ENCODE measurements around the gene LACTBL1. TPM values are rescaled to one million over a fixed set of nuclear protein-coding genes. Genes with fewer than 3 reads are reported as not detected.

The LACTBL1 gene
- total and polyA plus RNA-seq, 2 of the 4 experiments (the other 2 are of a cell fraction), result not detected

DNA sequence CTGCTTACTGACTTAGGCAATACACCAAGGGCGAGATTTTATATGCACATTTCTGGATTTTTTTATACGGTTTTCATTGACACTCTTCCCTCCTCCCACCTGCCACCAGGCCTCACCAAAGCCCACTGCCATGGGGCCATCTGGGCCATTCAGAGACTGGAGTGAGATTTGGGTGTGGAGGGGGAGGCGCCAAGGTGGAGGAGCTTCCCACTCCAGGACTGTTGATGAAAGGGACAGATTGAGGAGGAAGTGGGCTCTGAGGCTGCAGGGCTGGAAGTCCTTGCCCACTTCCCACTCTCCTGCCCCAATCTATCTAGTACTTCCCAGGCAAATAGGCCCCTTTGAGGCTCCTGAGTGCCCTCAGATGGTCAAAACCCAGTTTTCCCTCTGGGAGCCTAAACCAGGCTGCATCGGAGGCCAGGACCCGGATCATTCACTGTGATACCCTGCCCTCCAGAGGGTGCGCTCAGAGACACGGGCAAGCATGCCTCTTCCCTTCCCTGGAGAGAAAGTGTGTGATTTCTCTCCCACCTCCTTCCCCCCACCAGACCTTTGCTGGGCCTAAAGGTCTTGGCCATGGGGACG lies 57.9 kb downstream of the LACTBL1 start:
- Histone ChIP-seq H2BK120ac (ENCODE audit: low read depth, low read length) (no peak overlapping the region), H3K56ac (ENCODE audit: extremely low read depth, insufficient read depth, low read length) (no peak overlapping the region), H3K79me1 (ENCODE audit: low read depth in 1 of 2, low read length in 2 of 2) (no peaks in the 10 kb centered on the region), H3K4ac (ENCODE audit: low read depth, low read length) (no peak overlapping the region), H3K9me3 (ENCODE audit: control insufficient read depth, insufficient read depth, low read length) (no peaks in the 10 kb centered on the region), H2BK20ac (ENCODE audit: low read depth, low read length) (no peak overlapping the region), H3K23ac (ENCODE audit: low read depth, low read length) (no peak overlapping the region), H2BK5ac (ENCODE audit: low read depth, low read length, poor library complexity, severe bottlenecking) (no peak overlapping the region), H3K27me3 (ENCODE audit: control insufficient read depth, insufficient read depth, low read length) (no peaks in the 10 kb centered on the region), H3K27ac (ENCODE audit: insufficient read depth, low read length) (no peak overlapping the region), H3K18ac (ENCODE audit: low read depth, low read length) (no peak overlapping the region), H3K9me1 (ENCODE audit: insufficient read depth, low read length) (0 out of 2 replicates have a peak, but pooled peaks cover 11% of the 10 kb centered on the region), H3K4me2 (ENCODE audit: low read depth, low read length) (no peak overlapping the region), H3K4me1 (ENCODE audit: control insufficient read depth, insufficient read depth, low read length) (peaks cover 2% of the 10 kb centered on the region), H2AK9ac (replicated peaks; ENCODE audit: low read depth, low read length, poor library complexity) (no peak overlapping the region), H4K20me1 (ENCODE audit: insufficient read depth, low read length) (no peaks in the 10 kb centered on the region; the same call in 1 of the 2 replicates), H2BK15ac (ENCODE audit: low read depth, low read length) (no peak overlapping the region), H3K9ac (ENCODE audit: low read depth, low read length) (no peak overlapping the region), H2AFZ (replicated peaks; ENCODE audit: low read length, poor library complexity) (no peak overlapping the region), H3K14ac (replicated peaks; ENCODE audit: low read depth, low read length) (no peak overlapping the region), H4K8ac (ENCODE audit: low read depth in 2 of 2, low read length in 2 of 2) (no peak overlapping the region), H3K36me3 (ENCODE audit: control insufficient read depth, insufficient read depth, low read length) (peaks cover 36% of the 10 kb centered on the region), H2AK5ac (ENCODE audit: low read depth, low read length) (no peak overlapping the region), H4K91ac (ENCODE audit: insufficient read depth, low read depth, low read length) (no peak overlapping the region), H4K5ac (ENCODE audit: low read depth, low read length) (no peak overlapping the region), H3K4me3 (ENCODE audit: insufficient read depth, low read depth, low read length) (no peak overlapping the region)
- in situ Hi-C loops (cut with MboI; ENCODE audit: low sequenced_read_pairs), result no loop called here
- WGBS, 2 experiments (ENCODE audit: extremely low coverage in 2 of 2, insufficient read length in 1 of 2), result no CpG with 5 or more reads among the region's 8 CpGs
- BruUV-seq (replicated peaks), result no TSS peak
- intact Hi-C loops (cut with micrococcal nuclease), result no loop called here
- CTCF ChIA-PET, result interaction anchor here (0.6 kb wide), 1 partner anchor 807 kb away, joined by 3 read pairs; no protein-coding TSS in a partner anchor
- POLR2A ChIA-PET (ENCODE audit: unreplicated experiment), result no interaction called here
- DNase-seq (no peak), ATAC-seq (ENCODE audit: low read depth) (no peak)
- TF ChIP-seq POLR2A (IDR thresholded peaks at IDR 0.05; ENCODE audit: low read depth, low read length) (no peak), CHD1 (IDR thresholded peaks at IDR 0.05; ENCODE audit: low read depth, low read length) (no peak), MAZ (IDR thresholded peaks at IDR 0.05; ENCODE audit: borderline replicate concordance, low read depth, low read length) (no peak), BHLHE40 (IDR thresholded peaks at IDR 0.05; ENCODE audit: low read depth, low read length) (no peak), FOS (IDR thresholded peaks at IDR 0.05; ENCODE audit: low read depth, low read length) (no peak), NFE2L2 (IDR thresholded peaks at IDR 0.05; ENCODE audit: low read depth, low read length) (no peak), SMC3 (IDR thresholded peaks at IDR 0.05; ENCODE audit: low read depth, low read length) (no peak)
- dilution Hi-C loops (cut with HindIII; ENCODE audit: low sequenced_read_pairs, unreplicated experiment), result no loop called here
